PC-3 (cell line): ENCODE data around the gene DCHS2. TPM values are rescaled to one million over a fixed set of nuclear protein-coding genes. Genes with fewer than 3 reads are reported as not detected.

Source experiments
- ATAC-seq: fragments of 200-7000 bp; cut with Tn5 transposase; 2 replicates; pipeline ENCODE4 v1.9.1; 2020; ENCODE audit warnings: mild to moderate bottlenecking, moderate library complexity
- BruUV-seq: library from RNA; stranded (reverse); fragments of 400-500 nt; replicated peaks from 2 replicates; lab custom pipeline; 2021; lab: Mats Ljungman, UMichigan
- CTCF ChIA-PET: fragments of 300-600 bp; sonication (Branson Sonifier 250); formaldehyde crosslinking; loops from one replicate; lab custom pipeline; 2022; ENCODE audit warnings: antibody characterized with exemption; lab: Charles Lee
- POLR2A ChIA-PET: fragments of 300-600 bp; sonication (Branson Sonifier 250); formaldehyde crosslinking; loops from one replicate; lab custom pipeline; 2022; ENCODE audit warnings: antibody characterized with exemption; ENCODE audit not compliant: unreplicated experiment; lab: Charles Lee
- DNase-seq: peaks from one replicate; pipeline ENCODE4 v3.0.0-alpha.2; 2015
- H2AFZ ChIP-seq: fragments of 300-600 bp; sonication (generic); 2 replicates; pipeline ENCODE4 v1.6.0; 2016; ENCODE audit warnings: antibody characterized with exemption, low read length
- H3F3A ChIP-seq: fragments of 300-600 bp; sonication (generic); one replicate; pipeline ENCODE4 v1.6.0; 2017; ENCODE audit warnings: antibody characterized with exemption, low read length, control low read depth, mild to moderate bottlenecking; ENCODE audit not compliant: unreplicated experiment
- H3K27ac ChIP-seq: fragments of 300-600 bp; sonication (generic); 2 replicates; pipeline ENCODE4 v1.5.1; 2016; ENCODE audit warnings: mild to moderate bottlenecking, low read length
- H3K27me3 ChIP-seq: fragments of 300-600 bp; sonication (generic); 2 replicates; pipeline ENCODE4 v1.6.1; 2016; ENCODE audit warnings: low read length, mixed read lengths
- H3K36me3 ChIP-seq: fragments of 300-600 bp; sonication (generic); 2 replicates; pipeline ENCODE4 v1.6.1; 2016; ENCODE audit warnings: low read depth, mixed run types, low read length, mixed read lengths
- H3K4me1 ChIP-seq: fragments of 300-600 bp; sonication (generic); 2 replicates; pipeline ENCODE4 v1.5.1; 2016; ENCODE audit warnings: low read length; ENCODE audit not compliant: insufficient read depth
- H3K4me2 ChIP-seq: fragments of 300-600 bp; sonication (generic); 2 replicates; pipeline ENCODE4 v1.6.0; 2016; ENCODE audit warnings: low read length
- H3K4me3 ChIP-seq: fragments of 300-600 bp; sonication (generic); 2 replicates; pipeline ENCODE4 v1.5.1; 2016; ENCODE audit warnings: mild to moderate bottlenecking, low read length, mixed read lengths
- H3K79me2 ChIP-seq: fragments of 300-600 bp; sonication (generic); 2 replicates; pipeline ENCODE4 v1.6.1; 2017; ENCODE audit warnings: low read length, mixed read lengths
- H3K9ac ChIP-seq: fragments of 300-600 bp; sonication (generic); 2 replicates; pipeline ENCODE4 v1.6.0; 2016; ENCODE audit warnings: mild to moderate bottlenecking, low read length
- H3K9me2 ChIP-seq: fragments of 300-600 bp; sonication (generic); replicated peaks from 2 replicates; pipeline ENCODE4 v1.6.1; 2016; ENCODE audit warnings: mixed run types, low read length, mixed read lengths
- H3K9me3 ChIP-seq: fragments of 300-600 bp; sonication (generic); 2 replicates; pipeline ENCODE4 v1.6.1; 2016; ENCODE audit warnings: low read length, mixed read lengths
- H4K20me1 ChIP-seq: fragments of 300-600 bp; sonication (generic); 2 replicates; pipeline ENCODE4 v1.6.1; 2016; ENCODE audit warnings: low read length, mixed read lengths
- CTCF ChIP-seq: fragments of 300-600 bp; sonication (generic); conservative IDR thresholded peaks from 2 replicates; pipeline ENCODE4 v1.5.1; 2017; ENCODE audit warnings: antibody characterized with exemption, low read depth, mild to moderate bottlenecking, low read length
- EZH2 ChIP-seq: fragments of 300-600 bp; sonication (generic); IDR thresholded peaks from one replicate; pipeline ENCODE4 v1.6.1; 2017; ENCODE audit warnings: antibody characterized with exemption, mild to moderate bottlenecking, low read length; ENCODE audit not compliant: unreplicated experiment
- EZH2phosphoT487 ChIP-seq: fragments of 300-600 bp; sonication (generic); IDR thresholded peaks from 2 replicates; pipeline ENCODE4 v1.6.1; 2018; ENCODE audit warnings: mild to moderate bottlenecking, antibody characterized with exemption, low read length, borderline replicate concordance
- intact Hi-C: fragments of 100-400 bp; cut with micrococcal nuclease; formaldehyde crosslinking; loops from 2 replicates; pipeline ENCODE4 v1.9.0; 2023
- total RNA-seq: library from RNA; depleted of rRNA; stranded (reverse); fragments of >200 nt; gene quantifications from 2 replicates; pipeline ENCODE4 v1.2.3, GENCODE V29; 2014

Gene DCHS2
- total RNA-seq, 1 experiment from 2014 or later: 0.22 TPM

GRCh38 chr4:154444958-154445357, 46.6 kb downstream of the DCHS2 start:
- DNase-seq (no peak), ATAC-seq (no peak)
- no peaks in the 10 kb centered on the region for H3K4me1 ChIP-seq
- TF ChIP-seq EZH2 (no peak), CTCF (no peak), EZH2phosphoT487 (no peak)
- intact Hi-C loops: no loop called here
- no peaks in the 10 kb centered on the region for H3K9me3 ChIP-seq
- H2AFZ ChIP-seq: no peak overlapping the region
- no peak overlapping the region for H3K4me3 ChIP-seq
- H3K9ac ChIP-seq: no peak overlapping the region
- H3K36me3 ChIP-seq: no peaks in the 10 kb centered on the region
- H3K9me2 ChIP-seq: no peaks in the 10 kb centered on the region
- CTCF ChIA-PET: no interaction called here
- H3K4me2 ChIP-seq: no peak overlapping the region
- H3K27me3 ChIP-seq: peaks cover 5% of the 10 kb centered on the region; the same call in 1 of the 2 replicates
- H3F3A ChIP-seq: no peaks in the 10 kb centered on the region
- POLR2A ChIA-PET: no interaction called here
- H4K20me1 ChIP-seq: no peaks in the 10 kb centered on the region
- no TSS peak for BruUV-seq
- no peaks in the 10 kb centered on the region for H3K79me2 ChIP-seq
- H3K27ac ChIP-seq: no peak overlapping the region

- ATAC-seq (no peak), DNase-seq (no peak)
- no peaks in the 10 kb centered on the region for H3K79me2 ChIP-seq
- no peaks in the 10 kb centered on the region for H3K36me3 ChIP-seq
- no TSS peak for BruUV-seq
- no peak overlapping the region for H3K27ac ChIP-seq
- CTCF ChIA-PET: no interaction called here
- no peaks in the 10 kb centered on the region for H3K4me1 ChIP-seq
- H3K4me3 ChIP-seq: no peak overlapping the region
- intact Hi-C loops: no loop called here
- H3F3A ChIP-seq: no peaks in the 10 kb centered on the region
- TF ChIP-seq EZH2: no peak
- H2AFZ ChIP-seq: no peak overlapping the region
- no peak overlapping the region for H3K9ac ChIP-seq
- H3K9me3 ChIP-seq: no peaks in the 10 kb centered on the region
- no peaks in the 10 kb centered on the region for H3K27me3 ChIP-seq
- no peaks in the 10 kb centered on the region for H4K20me1 ChIP-seq
- H3K9me2 ChIP-seq: no peaks in the 10 kb centered on the region
- POLR2A ChIA-PET: no interaction called here
- no peak overlapping the region for H3K4me2 ChIP-seq
Observed at GRCh38 chr4:154441982-154442381, 49.6 kb downstream of the DCHS2 start.

- H3K9me2 ChIP-seq: no peaks in the 10 kb centered on the region
- no peak overlapping the region for H3K9ac ChIP-seq
- CTCF ChIA-PET: no interaction called here
Observed at GRCh38 chr4:154441124-154441523, 50.5 kb downstream of the DCHS2 start.

More at GRCh38 chr4:154441124-154441523, 50.5 kb downstream of the DCHS2 start:
- no peaks in the 10 kb centered on the region for H3K9me3 ChIP-seq
- BruUV-seq: no TSS peak
- H2AFZ ChIP-seq: no peak overlapping the region
- no peaks in the 10 kb centered on the region for H3K36me3 ChIP-seq
- ATAC-seq (no peak), DNase-seq (no peak)
- POLR2A ChIA-PET: no interaction called here
- intact Hi-C loops: no loop called here
- no peak overlapping the region for H3K4me2 ChIP-seq
- no peaks in the 10 kb centered on the region for H3K79me2 ChIP-seq
- H3K27me3 ChIP-seq: no peaks in the 10 kb centered on the region
- H3F3A ChIP-seq: no peaks in the 10 kb centered on the region
- no peak overlapping the region for H3K4me3 ChIP-seq
- TF ChIP-seq CTCF: no peak
- no peak for TF ChIP-seq EZH2
- TF ChIP-seq EZH2phosphoT487: no peak
- H3K27ac ChIP-seq: no peak overlapping the region
- H4K20me1 ChIP-seq: no peaks in the 10 kb centered on the region
- H3K4me1 ChIP-seq: no peaks in the 10 kb centered on the region
